ENCODE results near the gene SYNJ2BP. TPM values are rescaled to one million over a fixed set of nuclear protein-coding genes. Genes with fewer than 3 reads are reported as not detected.

SYNJ2BP gene
- total and polyA plus RNA-seq, 2 of the 13 experiments (the other 11 are each of a cell fraction or from before 2014, with no cell fraction given): 18.1 to 28.6 TPM

- Histone ChIP-seq H3K27me3 (ENCODE audit: control insufficient read depth in 1 of 2, insufficient read depth in 2 of 2, low read length in 2 of 2) (no peaks in the 10 kb centered on the region; a peak in 1 of 5 replicates), H3K9me3 (ENCODE audit: low read length) (no peaks in the 10 kb centered on the region), H3K4me2 (ENCODE audit: low read depth, low read length) (no peak overlapping the region), H3K27ac (ENCODE audit: extremely low read length, insufficient read depth, low read length) (peak overlapping the region; percentile 26), H3K9ac (ENCODE audit: insufficient read depth, low read depth, low read length) (no peak overlapping the region), H2AFZ (ENCODE audit: low read length) (no peak overlapping the region), H3K4me1 (ENCODE audit: insufficient read depth, low read length) (peaks cover 25% of the 10 kb centered on the region), H3K4me3 (replicated peaks in 1 of 3; ENCODE audit: insufficient read depth in 1 of 3, low read depth in 2 of 3, low read length in 3 of 3) (no peak overlapping the region), H3K79me2 (ENCODE audit: insufficient read depth, low read length) (no peaks in the 10 kb centered on the region), H4K20me1 (ENCODE audit: insufficient read depth, low read length) (peaks cover 4% of the 10 kb centered on the region; the same call in 1 of the 2 replicates), H3K36me3 (replicated peaks in 1 of 2; ENCODE audit: control insufficient read depth in 1 of 2, insufficient read depth in 2 of 2, low read length in 2 of 2) (peaks cover 2 to 8% of the 10 kb centered on the region in 2 experiments; a peak in 3 of 5 replicates)
- FAIRE-seq: no peak
- in situ Hi-C loops (cut with HindIII; ENCODE audit: extremely low pct_ligation_motif_present, low pct_unique_long_range_greater_than_20kb): no loop called here
- CTCF ChIA-PET (ENCODE audit: low intra/inter-chr PET ratio, low total read pairs): no interaction called here
- intact Hi-C loops (cut with micrococcal nuclease; ENCODE audit: unreplicated experiment): no loop called here
- DNase-seq (ENCODE audit: low spot score): no peak
- POLR2A ChIA-PET: no interaction called here
- TF ChIP-seq CBX2 (IDR thresholded peaks at IDR 0.05; ENCODE audit: low read depth, low read length) (no peak), CBX2 (CRISPR knock-in tag; IDR thresholded peaks at IDR 0.05; ENCODE audit: low read depth) (no peak), CREB3 (CRISPR knock-in tag; IDR thresholded peaks at IDR 0.05) (no peak), ZBTB21 (CRISPR knock-in tag; IDR thresholded peaks at IDR 0.05) (no peak), ZFP36L2 (CRISPR knock-in tag; IDR thresholded peaks at IDR 0.05) (no peak), ZNF446 (CRISPR knock-in tag; IDR thresholded peaks at IDR 0.05) (no peak), ZBTB8A (CRISPR knock-in tag; IDR thresholded peaks at IDR 0.05; ENCODE audit: borderline replicate concordance, low read depth) (no peak), RBM39 (IDR thresholded peaks at IDR 0.05; ENCODE audit: low read depth, low read length, poor library complexity, severe bottlenecking) (no peak), ZNF562 (CRISPR knock-in tag; IDR thresholded peaks at IDR 0.05; ENCODE audit: borderline replicate concordance) (no peak), STAG1 (CRISPR knock-in tag; IDR thresholded peaks at IDR 0.05) (no peak), CERS6 (CRISPR knock-in tag; IDR thresholded peaks at IDR 0.05) (no peak), ZFP36 (IDR thresholded peaks at IDR 0.05; ENCODE audit: borderline replicate concordance, low read depth, low read length, partially characterized antibody) (no peak), NAIF1 (CRISPR knock-in tag; IDR thresholded peaks at IDR 0.05; ENCODE audit: borderline replicate concordance) (no peak), SRSF1 (optimal IDR thresholded peaks at IDR 0.05; ENCODE audit: low read depth, low read length) (no peak), ZNF24 (IDR thresholded peaks at IDR 0.05) (no peak), SMAD3 (CRISPR knock-in tag; IDR thresholded peaks at IDR 0.05) (no peak)
- no peak for ATAC-seq
- 88% methylated on average over 6 of the region's 6 CpGs for whole genome bisulfite sequencing (ENCODE audit: low lambda C conversion rate)
- BruUV-seq (replicated peaks): no TSS peak
These were observed 25.1 kb downstream of the SYNJ2BP start for GRCh38 chr14:70391493-70392391.

All from HepG2 (cell line).